Measurements from ENCODE around the gene MAP7D3. TPM values are rescaled to one million over a fixed set of nuclear protein-coding genes. Genes with fewer than 3 reads are reported as not detected.

Gene MAP7D3
- total RNA-seq, 2 experiments from 2014 or later: 16.8 to 22.7 TPM

DNA sequence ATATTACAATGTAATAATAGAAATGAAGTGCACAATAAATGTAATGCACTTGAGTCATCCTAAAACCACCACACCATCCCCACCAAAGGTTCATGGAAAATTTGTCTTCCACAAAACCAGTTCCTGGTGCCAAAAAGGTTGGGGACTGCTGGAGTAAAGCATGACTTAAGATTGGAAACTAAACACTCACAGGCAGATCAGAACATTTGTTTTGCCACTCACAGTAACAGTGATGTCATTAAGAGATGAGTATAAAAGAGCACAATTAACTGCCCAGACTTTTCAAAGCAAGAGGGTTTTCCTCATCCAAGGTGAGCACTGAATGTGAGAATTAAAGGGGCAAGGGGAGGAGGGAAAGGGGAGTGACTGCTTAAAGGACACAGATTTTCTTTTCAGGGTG is 35.6 kb downstream of the MAP7D3 start:
- H3K9me3 Mint-ChIP-seq (ENCODE audit: low read depth): no peaks in the 10 kb centered on the region

GRCh38 chrX:136214551-136214950 is 36.6 kb downstream of the MAP7D3 start:
- Mint-ChIP-seq H3K9me3 (ENCODE audit: low read depth) (no peaks in the 10 kb centered on the region), H3K27me3 (no peaks in the 10 kb centered on the region), H3K4me1 (peaks cover 3% of the 10 kb centered on the region), H3K36me3 (ENCODE audit: low read depth) (peaks cover 8% of the 10 kb centered on the region), H3K27ac (no peak overlapping the region), H3K4me3 (no peak overlapping the region)
- ATAC-seq: no peak
- DNase-seq: no peak
- intact Hi-C loops (cut with DNase I, micrococcal nuclease): no loop called here
- POLR2A ChIA-PET: no interaction called here
- CTCF ChIA-PET: no interaction called here

More for the DNA sequence above, 35.6 kb downstream of the MAP7D3 start:
- H3K27me3 Mint-ChIP-seq: no peaks in the 10 kb centered on the region
- CTCF ChIA-PET: no interaction called here
- no peak overlapping the region for H3K27ac Mint-ChIP-seq
- POLR2A ChIA-PET: no interaction called here
- no peak overlapping the region for H3K4me3 Mint-ChIP-seq
- ATAC-seq (no peak), DNase-seq (no peak)
- intact Hi-C loops (cut with DNase I, micrococcal nuclease): no loop called here
- H3K36me3 Mint-ChIP-seq (ENCODE audit: low read depth): peaks cover 10% of the 10 kb centered on the region
- H3K4me1 Mint-ChIP-seq: peaks cover 3% of the 10 kb centered on the region

DNA sequence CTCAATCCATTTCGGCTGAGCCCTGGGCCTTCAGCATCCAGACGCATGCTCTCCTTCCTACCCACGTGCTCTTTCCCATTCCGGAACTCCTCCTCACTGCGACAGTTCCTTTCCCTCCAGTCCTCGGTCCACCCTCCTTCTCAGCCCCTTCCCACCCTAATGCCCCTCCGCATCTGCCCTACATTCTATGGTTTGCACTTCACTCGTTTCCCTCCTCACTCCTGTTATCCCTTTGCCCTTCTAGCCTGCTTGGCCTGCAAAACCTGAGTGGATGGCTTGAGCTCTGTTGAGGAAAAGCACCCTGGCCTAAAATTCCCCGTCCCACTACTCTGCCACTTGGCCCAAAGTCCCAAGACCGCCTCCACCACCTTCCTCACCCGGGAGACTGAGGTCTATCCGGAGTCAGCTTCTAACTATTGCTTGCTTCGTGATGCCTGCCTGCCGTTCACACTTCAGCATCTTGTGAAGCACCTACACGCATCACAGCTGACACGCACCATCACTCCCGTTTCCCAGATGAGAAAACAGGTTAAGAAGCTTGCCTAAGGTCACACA is 38.6 kb downstream of the MAP7D3 start:
- intact Hi-C loops (cut with DNase I, micrococcal nuclease): no loop called here
- CTCF ChIA-PET: interaction anchor here (0.6 kb wide), 1 partner anchor 234 kb away, joined by 3 read pairs; no protein-coding TSS in a partner anchor
- DNase-seq: no peak

DNA sequence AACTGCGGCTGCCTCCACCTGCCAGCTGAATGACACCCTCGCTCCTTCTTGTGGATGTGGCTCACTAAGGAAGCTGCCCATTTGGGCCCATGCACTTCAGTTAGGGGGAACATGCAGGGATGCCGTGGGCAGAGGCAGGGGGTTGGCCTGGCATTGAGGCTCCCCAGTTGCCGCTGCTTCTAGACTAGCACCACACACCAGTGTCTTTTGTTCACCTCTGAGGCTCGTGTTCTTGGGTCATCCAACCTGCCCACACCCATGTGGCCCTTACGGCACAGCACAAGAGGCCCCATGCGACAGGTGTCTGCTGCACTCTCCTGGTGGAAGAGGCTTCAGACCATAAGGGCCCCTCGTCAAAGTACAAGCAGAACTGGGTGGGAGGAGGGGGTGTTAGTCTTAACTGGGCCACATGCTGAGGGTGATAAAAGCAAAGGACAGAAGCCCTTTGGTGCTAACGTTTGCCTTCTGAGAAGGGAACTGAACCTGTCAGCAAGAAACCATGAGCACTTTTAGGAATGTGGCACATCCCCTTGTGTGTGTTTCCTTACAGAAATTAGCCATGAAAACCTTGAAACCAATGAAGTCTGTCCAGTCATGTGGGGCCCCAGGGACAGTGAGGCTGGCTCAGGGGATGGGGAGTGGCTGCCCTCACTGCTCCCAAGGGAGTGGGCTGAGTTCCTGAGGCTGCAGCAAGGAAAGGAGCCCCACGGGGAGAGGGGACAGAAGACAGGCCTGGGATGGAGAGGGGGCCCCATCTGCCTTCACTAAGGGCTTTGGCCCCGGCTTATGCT is 39.2 kb downstream of the MAP7D3 start:
- DNase-seq (no peak), ATAC-seq (no peak)
- Mint-ChIP-seq H3K27me3 (no peaks in the 10 kb centered on the region), H3K27ac (no peak overlapping the region), H3K36me3 (ENCODE audit: low read depth) (peaks cover 2% of the 10 kb centered on the region), H3K4me3 (no peak overlapping the region), H3K9me3 (ENCODE audit: low read depth) (no peaks in the 10 kb centered on the region), H3K4me1 (no peaks in the 10 kb centered on the region)
- POLR2A ChIA-PET: no interaction called here
- CTCF ChIA-PET: interaction anchor here (3.3 kb wide), 1 partner anchor 183 kb away, joined by 18 read pairs; no protein-coding TSS in a partner anchor
- intact Hi-C loops (cut with DNase I, micrococcal nuclease): no loop called here

More for the DNA sequence above, 38.6 kb downstream of the MAP7D3 start:
- Mint-ChIP-seq H3K4me1 (no peaks in the 10 kb centered on the region), H3K4me3 (no peak overlapping the region), H3K27me3 (no peaks in the 10 kb centered on the region), H3K27ac (no peak overlapping the region), H3K36me3 (ENCODE audit: low read depth) (peaks cover 5% of the 10 kb centered on the region), H3K9me3 (ENCODE audit: low read depth) (no peaks in the 10 kb centered on the region)
- no peak for ATAC-seq
- POLR2A ChIA-PET: no interaction called here

GRCh38 chrX:136210806-136211205 is 40.4 kb downstream of the MAP7D3 start:
- H3K4me3 Mint-ChIP-seq: no peak overlapping the region
- POLR2A ChIA-PET: no interaction called here
- ATAC-seq: no peak

GRCh38 chrX:136210243-136210642 is 41.0 kb downstream of the MAP7D3 start:
- POLR2A ChIA-PET: no interaction called here
- H3K4me3 Mint-ChIP-seq: no peak overlapping the region
- DNase-seq: no peak
- ATAC-seq: no peak
- peaks cover 4% of the 10 kb centered on the region for H3K36me3 Mint-ChIP-seq (ENCODE audit: low read depth)
- H3K27me3 Mint-ChIP-seq: no peaks in the 10 kb centered on the region
- intact Hi-C loops (cut with DNase I, micrococcal nuclease): no loop called here
- CTCF ChIA-PET: interaction anchor here (0.8 to 3.3 kb wide), 2 partner anchors 182 to 184 kb away, joined by 3 to 18 read pairs; no protein-coding TSS in a partner anchor
- peaks cover 5% of the 10 kb centered on the region for H3K4me1 Mint-ChIP-seq
- H3K27ac Mint-ChIP-seq: no peak overlapping the region
- no peaks in the 10 kb centered on the region for H3K9me3 Mint-ChIP-seq (ENCODE audit: low read depth)

More at GRCh38 chrX:136210806-136211205, 40.4 kb downstream of the MAP7D3 start:
- H3K36me3 Mint-ChIP-seq (ENCODE audit: low read depth): peaks cover 4% of the 10 kb centered on the region
- H3K27me3 Mint-ChIP-seq: no peaks in the 10 kb centered on the region
- H3K4me1 Mint-ChIP-seq: peaks cover 1% of the 10 kb centered on the region
- CTCF ChIA-PET: interaction anchor here (0.8 to 3.3 kb wide), 2 partner anchors 182 to 184 kb away, joined by 3 to 18 read pairs; no protein-coding TSS in a partner anchor
- intact Hi-C loops (cut with DNase I, micrococcal nuclease): no loop called here
- no peaks in the 10 kb centered on the region for H3K9me3 Mint-ChIP-seq (ENCODE audit: low read depth)
- DNase-seq: no peak
- no peak overlapping the region for H3K27ac Mint-ChIP-seq

- no peak overlapping the region for H3K4me3 Mint-ChIP-seq
- no peak overlapping the region for H3K27ac Mint-ChIP-seq
- H3K9me3 Mint-ChIP-seq (ENCODE audit: low read depth): no peaks in the 10 kb centered on the region
- DNase-seq (no peak), ATAC-seq (no peak)
- H3K27me3 Mint-ChIP-seq: no peaks in the 10 kb centered on the region
- H3K36me3 Mint-ChIP-seq (ENCODE audit: low read depth): peaks cover 4% of the 10 kb centered on the region
- intact Hi-C loops (cut with DNase I, micrococcal nuclease): loop anchor here (1.0 to 2.0 kb wide), 2 partner anchors 29 to 181 kb away; no protein-coding TSS in a partner anchor
- ChIA-PET POLR2A (no interaction called here), CTCF (interaction anchor here (0.8 to 3.3 kb wide), 4 partner anchors 44 to 183 kb away, joined by 3 to 18 read pairs (median 4); no protein-coding TSS in a partner anchor)
- H3K4me1 Mint-ChIP-seq: peaks cover 9% of the 10 kb centered on the region
These were observed 41.4 kb downstream of the MAP7D3 start for GRCh38 chrX:136209751-136210150.

- Mint-ChIP-seq H3K9me3 (ENCODE audit: low read depth) (no peaks in the 10 kb centered on the region), H3K4me1 (peaks cover 13% of the 10 kb centered on the region), H3K36me3 (ENCODE audit: low read depth) (peaks cover 4% of the 10 kb centered on the region), H3K4me3 (no peak overlapping the region), H3K27ac (no peak overlapping the region), H3K27me3 (no peaks in the 10 kb centered on the region)
- intact Hi-C loops (cut with DNase I, micrococcal nuclease): loop anchor here (1.0 to 2.0 kb wide), 2 partner anchors 29 to 180 kb away; no protein-coding TSS in a partner anchor
- ChIA-PET CTCF (interaction anchor here (0.7 to 3.3 kb wide), 4 partner anchors 44 to 231 kb away, joined by 3 to 18 read pairs (median 4); no protein-coding TSS in a partner anchor), POLR2A (interaction anchor here (0.6 kb wide), 1 partner anchor 62 kb away, joined by 3 read pairs; no protein-coding TSS in a partner anchor)
- DNase-seq (peak; percentile 44), ATAC-seq (peak; percentile 55)
These were observed 42.0 kb downstream of the MAP7D3 start for GRCh38 chrX:136209016-136209738.

DNA sequence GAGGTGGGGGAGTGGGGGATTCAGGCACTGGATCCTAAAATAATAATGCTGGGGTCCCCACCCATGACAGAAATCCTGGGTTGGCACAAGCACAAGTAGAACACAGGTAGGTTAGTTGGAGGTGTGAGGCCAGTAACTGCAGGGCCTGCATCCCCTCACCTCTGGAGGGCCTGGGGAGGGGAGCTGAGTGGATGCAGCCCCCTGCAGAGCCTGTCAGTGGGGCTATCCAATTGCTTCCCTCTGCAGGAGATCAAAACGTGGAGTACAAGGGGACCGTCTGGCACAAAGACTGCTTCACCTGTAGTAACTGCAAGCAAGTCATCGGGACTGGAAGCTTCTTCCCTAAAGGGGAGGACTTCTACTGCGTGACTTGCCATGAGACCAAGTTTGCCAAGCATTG is 43.7 kb downstream of the MAP7D3 start:
- ChIA-PET POLR2A (no interaction called here), CTCF (no interaction called here)
- Mint-ChIP-seq H3K36me3 (ENCODE audit: low read depth) (peaks cover 4% of the 10 kb centered on the region), H3K4me3 (no peak overlapping the region), H3K4me1 (peaks cover 27% of the 10 kb centered on the region), H3K27me3 (no peaks in the 10 kb centered on the region), H3K9me3 (ENCODE audit: low read depth) (no peaks in the 10 kb centered on the region), H3K27ac (no peak overlapping the region)
- intact Hi-C loops (cut with DNase I, micrococcal nuclease): no loop called here
- ATAC-seq (no peak), DNase-seq (no peak)

GRCh38 chrX:136206916-136207315 is 44.3 kb downstream of the MAP7D3 start:
- intact Hi-C loops (cut with DNase I, micrococcal nuclease): no loop called here
- Mint-ChIP-seq H3K4me3 (no peak overlapping the region), H3K4me1 (peaks cover 27% of the 10 kb centered on the region), H3K27me3 (no peaks in the 10 kb centered on the region), H3K27ac (no peak overlapping the region), H3K9me3 (ENCODE audit: low read depth) (no peaks in the 10 kb centered on the region), H3K36me3 (ENCODE audit: low read depth) (peaks cover 4% of the 10 kb centered on the region)
- DNase-seq (no peak), ATAC-seq (no peak)
- ChIA-PET CTCF (no interaction called here), POLR2A (no interaction called here)

- Mint-ChIP-seq H3K27ac (no peak overlapping the region), H3K4me1 (peaks cover 27% of the 10 kb centered on the region), H3K27me3 (no peaks in the 10 kb centered on the region), H3K36me3 (ENCODE audit: low read depth) (peaks cover 4% of the 10 kb centered on the region), H3K4me3 (no peak overlapping the region), H3K9me3 (ENCODE audit: low read depth) (no peaks in the 10 kb centered on the region)
- ATAC-seq: no peak
- intact Hi-C loops (cut with DNase I, micrococcal nuclease): no loop called here
- no peak for DNase-seq
- CTCF ChIA-PET: interaction anchor here (0.7 kb wide), 1 partner anchor 177 kb away, joined by 4 read pairs; no protein-coding TSS in a partner anchor
- POLR2A ChIA-PET: no interaction called here
These were observed 45.3 kb downstream of the MAP7D3 start for GRCh38 chrX:136205882-136206380.

Data from activated CD4-positive, alpha-beta T cell treated with anti-CD3 and anti-CD28 coated beads for 36 hours (primary cell).